HT-29 (cell line): ENCODE results near the gene RUFY3. TPM values are rescaled to one million over a fixed set of nuclear protein-coding genes. Genes with fewer than 3 reads are reported as not detected.
"Not testable (repeated sequence)": the region's sequence is repeated elsewhere in the genome, so short reads cannot be mapped to it uniquely, and the experiment has no call there.

Experiments used
- DNase-seq: peaks from one replicate; pipeline ENCODE4 v3.0.0-alpha.2; 2015; ENCODE audit warnings: low spot score
- total RNA-seq: library from RNA; depleted of rRNA; stranded (reverse); fragments of >200 nt; shearing (Covaris generic); gene quantifications from 2 replicates; pipeline ENCODE4 v1.2.3, GENCODE V29; 2014

Gene RUFY3
- total RNA-seq, 1 experiment from 2014 or later, result 18.7 TPM

- DNase-seq, result peak; percentile 75
Observed at GRCh38 chr4:70705183-70706043, 16.4 kb upstream of the RUFY3 start.

GRCh38 chr4:70706044-70706461 lies 15.7 kb upstream of the RUFY3 start:
- no peak for DNase-seq

GRCh38 chr4:70706516-70706915 lies 15.2 kb upstream of the RUFY3 start:
- DNase-seq, result peak; percentile 47

GRCh38 chr4:70709611-70710205 lies 12.1 kb upstream of the RUFY3 start:
- no peak for DNase-seq

GRCh38 chr4:70711599-70711998 lies 10.2 kb upstream of the RUFY3 start:
- no peak for DNase-seq

- no peak for DNase-seq
Observed at GRCh38 chr4:70712150-70712549, 9.6 kb upstream of the RUFY3 start.

- DNase-seq, result no peak
Observed at GRCh38 chr4:70712604-70713452, 8.9 kb upstream of the RUFY3 start.

- DNase-seq, result no peak
Observed at GRCh38 chr4:70713453-70714078, 8.2 kb upstream of the RUFY3 start.

GRCh38 chr4:70714079-70714887 lies 7.5 kb upstream of the RUFY3 start:
- no peak for DNase-seq

GRCh38 chr4:70715097-70715496 lies 6.7 kb upstream of the RUFY3 start:
- DNase-seq, result no peak

- DNase-seq, result no peak
Observed at GRCh38 chr4:70718811-70719604, 2.8 kb upstream of the RUFY3 start.

GRCh38 chr4:70722199-70722791 lies 531 bp downstream of the RUFY3 start:
- no peak for DNase-seq

- no peak for DNase-seq
Observed at GRCh38 chr4:70724463-70724862, 2.7 kb downstream of the RUFY3 start.

- DNase-seq, result no peak
Observed at GRCh38 chr4:70725633-70726032, 3.9 kb downstream of the RUFY3 start.

GRCh38 chr4:70726515-70726914 lies 4.8 kb downstream of the RUFY3 start:
- not testable (repeated sequence) for DNase-seq

GRCh38 chr4:70728091-70728490 lies 6.3 kb downstream of the RUFY3 start:
- DNase-seq, result no peak

GRCh38 chr4:70732878-70733277 lies 11.1 kb downstream of the RUFY3 start:
- DNase-seq, result not testable (repeated sequence)

- DNase-seq, result peak; percentile 56
Observed at GRCh38 chr4:70734168-70734954, 12.6 kb downstream of the RUFY3 start.

- DNase-seq, result peak; percentile 32
Observed at GRCh38 chr4:70734971-70735370, 13.2 kb downstream of the RUFY3 start.
